HepG2 (cell line): Measurements from ENCODE around the gene KIAA0825. TPM values are rescaled to one million over a fixed set of nuclear protein-coding genes. Genes with fewer than 3 reads are reported as not detected.

Source experiments
- ATAC-seq: fragments of 200-7000 bp; cut with Tn5 transposase; 3 replicates; pipeline ENCODE4 v1.9.1; 2020; ENCODE audit warnings: mild to moderate bottlenecking, moderate library complexity
- BruUV-seq: library from RNA; stranded (reverse); fragments of 400-500 nt; replicated peaks from 2 replicates; lab custom pipeline; 2021; lab: Mats Ljungman, UMichigan
- CTCF ChIA-PET: fragments of 300-600 bp; formaldehyde crosslinking; extraction: SDS; loops from one replicate; lab custom pipeline; 2021; ENCODE audit warnings: low total read pairs, inconsistent platforms, low intra/inter-chr PET ratio; lab: Yijun Ruan, JAX
- POLR2A ChIA-PET: fragments of 350-600 bp; sonication (Branson Sonifier 250); formaldehyde crosslinking; loops from one replicate; lab custom pipeline; 2020; ENCODE audit warnings: antibody characterized with exemption, inconsistent platforms; lab: Yijun Ruan, JAX
- DNase-seq: peaks from one replicate; pipeline ENCODE4 v3.0.0-alpha.2; 2015; ENCODE audit warnings: low spot score
- FAIRE-seq: peaks from 3 replicates; lab custom pipeline; 2011; peaks lifted over from hg19 to GRCh38; lab: Jason Lieb, UNC
- H2AFZ ChIP-seq: one replicate; pipeline ENCODE4 v1.6.1; 2011; ENCODE audit warnings: low read length, inconsistent platforms
- H3K27ac ChIP-seq: fragments of 300-600 bp; 3 replicates; pipeline ENCODE4 v1.8.0; 2011; ENCODE audit warnings: mixed run types, mild to moderate bottlenecking, mixed read lengths, low read length, inconsistent platforms; ENCODE audit not compliant: insufficient read depth; ENCODE audit errors: extremely low read length
- H3K27me3 ChIP-seq, 2 experiments: fragments of 200-600 bp in 1 of 2; 2 replicates in 1 of 2; 3 replicates in 1 of 2; pipeline versions ENCODE4 v1.6.0 to v1.8.0; 2011; ENCODE audit warnings: low read length in 2 of 2, mild to moderate bottlenecking in 2 of 2, moderate library complexity in 2 of 2, inconsistent platforms in 1 of 2; ENCODE audit not compliant: insufficient read depth in 2 of 2, control insufficient read depth in 1 of 2
- H3K36me3 ChIP-seq, 2 experiments: fragments of 200-600 bp in 1 of 2; replicated peaks in 1 of 2; 2 replicates in 1 of 2; 3 replicates in 1 of 2; pipeline versions ENCODE4 v1.5.1 to v1.8.0; 2011; ENCODE audit warnings: low read length in 2 of 2, inconsistent platforms in 1 of 2; ENCODE audit not compliant: insufficient read depth in 2 of 2, control insufficient read depth in 1 of 2
- H3K4me1 ChIP-seq: 2 replicates; pipeline ENCODE4 v1.5.1; 2012; ENCODE audit warnings: low read length, inconsistent platforms; ENCODE audit not compliant: insufficient read depth
- H3K4me2 ChIP-seq: 2 replicates; pipeline ENCODE4 v1.6.0; 2011; ENCODE audit warnings: low read depth, low read length, inconsistent platforms
- H3K4me3 ChIP-seq, 3 experiments: fragments of 200-600 bp in 1 of 3; sonication (generic), shearing (Covaris generic) in 1 of 3; replicated peaks in 1 of 3; 2 replicates each; pipeline ENCODE4 v1.5.1; 2011 to 2016; ENCODE audit warnings: low read length in 3 of 3, inconsistent platforms in 2 of 3, low read depth in 2 of 3, mild to moderate bottlenecking in 2 of 3, control low read depth in 1 of 3, mixed read lengths in 1 of 3; ENCODE audit not compliant: insufficient read depth in 1 of 3
- H3K79me2 ChIP-seq: one replicate; pipeline ENCODE4 v1.6.1; 2011; ENCODE audit warnings: low read length, inconsistent platforms; ENCODE audit not compliant: insufficient read depth
- H3K9ac ChIP-seq: 2 replicates; pipeline ENCODE4 v1.6.0; 2011; ENCODE audit warnings: mild to moderate bottlenecking, low read depth, low read length, inconsistent platforms; ENCODE audit not compliant: insufficient read depth
- H3K9me3 ChIP-seq: 2 replicates; pipeline ENCODE4 v1.5.1; 2012; ENCODE audit warnings: mild to moderate bottlenecking, low read length
- H4K20me1 ChIP-seq: 2 replicates; pipeline ENCODE4 v1.6.0; 2011; ENCODE audit warnings: inconsistent platforms, mild to moderate bottlenecking, low read length, moderate library complexity; ENCODE audit not compliant: insufficient read depth
- ARNT ChIP-seq: fragments of 450-650 bp; IDR thresholded peaks from 2 replicates; pipeline ENCODE4 v1.6.1; 2017
- CAMTA2 ChIP-seq: sonication (generic); formaldehyde crosslinking; IDR thresholded peaks from 2 replicates; pipeline ENCODE4 v1.4.0; 2020; ENCODE audit warnings: mild to moderate bottlenecking, missing genetic modification reagents, borderline replicate concordance
- GFI1 ChIP-seq: sonication (generic); formaldehyde crosslinking; IDR thresholded peaks from 2 replicates; pipeline ENCODE4 v1.5.0; 2020; ENCODE audit warnings: missing genetic modification reagents, mild to moderate bottlenecking, borderline replicate concordance
- HMG20B ChIP-seq: conservative IDR thresholded peaks from 2 replicates; pipeline ENCODE4 v1.6.1; 2016; ENCODE audit warnings: missing genetic modification reagents, missing compliant biosample characterization
- MEIS2 ChIP-seq: sonication (generic); formaldehyde crosslinking; IDR thresholded peaks from 2 replicates; pipeline ENCODE4 v1.9.0; 2021; ENCODE audit warnings: mild to moderate bottlenecking, missing genetic modification reagents
- NCOR1 ChIP-seq: fragments of 200-600 bp; sonication (generic); IDR thresholded peaks from 2 replicates; pipeline ENCODE4 v1.7.0; 2017; ENCODE audit warnings: antibody characterized with exemption, low read length, borderline replicate concordance
- ZKSCAN8 ChIP-seq: IDR thresholded peaks from 2 replicates; pipeline ENCODE4 v1.6.1; 2016; ENCODE audit warnings: borderline replicate concordance, missing genetic modification reagents, missing compliant biosample characterization
- ZNF17 ChIP-seq: sonication (generic); formaldehyde crosslinking; IDR thresholded peaks from 2 replicates; pipeline ENCODE4 v1.5.0; 2020; ENCODE audit warnings: mild to moderate bottlenecking, missing genetic modification reagents
- ZNF530 ChIP-seq: sonication (generic); formaldehyde crosslinking; IDR thresholded peaks from 2 replicates; pipeline ENCODE4 v1.5.0; 2020; ENCODE audit warnings: low read depth, mild to moderate bottlenecking, missing genetic modification reagents
- ZNF572 ChIP-seq: sonication (generic); formaldehyde crosslinking; IDR thresholded peaks from 2 replicates; pipeline ENCODE4 v1.5.1; 2020; ENCODE audit warnings: mild to moderate bottlenecking, missing genetic modification reagents
- ZNF782 ChIP-seq: sonication (generic); formaldehyde crosslinking; IDR thresholded peaks from 2 replicates; pipeline ENCODE4 v1.4.0; 2020; ENCODE audit warnings: missing genetic modification reagents, mild to moderate bottlenecking, borderline replicate concordance
- WGBS: methylation state at CpG from one replicate; pipeline ENCODE4 v1.1.6; 2017; ENCODE audit warnings: low lambda C conversion rate; 5-methylcytosine and 5-hydroxymethylcytosine counted together
- in situ Hi-C: cut with HindIII; loops from 2 replicates; pipeline ENCODE4 v1.10.0; 2017; ENCODE audit warnings: low pct_unique_long_range_greater_than_20kb; ENCODE audit not compliant: extremely low pct_ligation_motif_present
- intact Hi-C: fragments of 100-400 bp; cut with micrococcal nuclease; formaldehyde crosslinking; loops from one replicate; pipeline ENCODE4 v1.10.0; 2022; ENCODE audit not compliant: unreplicated experiment
- polyA plus RNA-seq, 8 experiments: library from polyadenylated mRNA; depleted of rRNA in 3 of 8; stranded (reverse) in 7 of 8; unstranded in 1 of 8; fragments of >200 nt; fragmentation: Illumina TruSeq in 4 of 8; extraction: Trizol in 4 of 8; gene quantifications; 2 replicates each; pipeline versions ENCODE4 v1.2.1 to v1.2.3, GENCODE V29; 2011 to 2016; ENCODE audit warnings: low read depth in 4 of 8, missing spikeins in 1 of 8, mixed read lengths in 1 of 8; ENCODE audit not compliant: insufficient read depth in 1 of 8
- total RNA-seq, 5 experiments: library from RNA; depleted of rRNA; stranded (reverse); fragments of >200 nt; fragmentation: Illumina TruSeq; extraction: Trizol; gene quantifications; 2 replicates each; pipeline ENCODE4 v1.2.3, GENCODE V29; 2016; ENCODE audit warnings: low read depth in 1 of 5
- TF ChIP-seq, protein P1 (sequence below): sonication (generic); formaldehyde crosslinking; IDR thresholded peaks from 2 replicates; pipeline ENCODE4 v1.5.0; 2020; ENCODE audit warnings: missing genetic modification reagents
- TF ChIP-seq, protein P2 (sequence below): sonication (generic); formaldehyde crosslinking; IDR thresholded peaks from 2 replicates; pipeline ENCODE4 v1.5.0; 2020; ENCODE audit warnings: missing genetic modification reagents, mild to moderate bottlenecking, borderline replicate concordance

Gene KIAA0825
- total and polyA plus RNA-seq, 2 of the 13 experiments (the other 11 are each of a cell fraction or from before 2014, with no cell fraction given), result 0.05 to 0.51 TPM

DNA sequence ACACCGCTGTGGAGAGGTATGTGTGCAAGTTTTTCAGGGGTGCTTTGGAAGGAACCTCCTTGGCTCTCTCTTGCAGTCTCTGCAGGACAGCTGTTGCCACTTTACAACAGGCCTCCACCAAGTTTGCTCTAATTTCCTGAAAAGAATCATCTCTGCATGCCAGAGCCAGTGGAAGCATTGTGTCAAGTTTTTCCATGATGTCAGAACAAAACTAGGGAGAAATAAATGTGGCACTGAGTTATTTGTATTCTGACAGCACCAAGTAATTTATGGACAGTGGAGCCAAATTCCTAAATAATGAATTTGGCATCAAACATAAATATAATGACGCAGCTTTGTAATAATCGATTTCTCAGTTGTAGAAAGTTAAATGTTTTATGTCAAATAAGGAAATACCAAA lies 146.9 kb downstream of the KIAA0825 start:
- FAIRE-seq (no peak), ATAC-seq (no peak), DNase-seq (no peak)
- Histone ChIP-seq H4K20me1 (no peaks in the 10 kb centered on the region), H3K4me1 (no peaks in the 10 kb centered on the region), H3K79me2 (no peaks in the 10 kb centered on the region), H3K9me3 (no peaks in the 10 kb centered on the region), H3K27ac (no peak overlapping the region), H3K9ac (no peak overlapping the region), H3K4me2 (no peak overlapping the region), H2AFZ (no peak overlapping the region), H3K36me3 (no peaks in the 10 kb centered on the region), H3K4me3 (no peak overlapping the region), H3K27me3 (no peaks in the 10 kb centered on the region)
- ChIA-PET POLR2A (no interaction called here), CTCF (no interaction called here)
- in situ Hi-C loops, result no loop called here
- no peak for TF ChIP-seq ZNF782
- TF ChIP-seq HMG20B (CRISPR knock-in tag), result no peak
- TF ChIP-seq ARNT, result no peak
- TF ChIP-seq ZNF530 (CRISPR knock-in tag), result no peak
- no peak for TF ChIP-seq ZNF572
- TF ChIP-seq, protein P1, sequence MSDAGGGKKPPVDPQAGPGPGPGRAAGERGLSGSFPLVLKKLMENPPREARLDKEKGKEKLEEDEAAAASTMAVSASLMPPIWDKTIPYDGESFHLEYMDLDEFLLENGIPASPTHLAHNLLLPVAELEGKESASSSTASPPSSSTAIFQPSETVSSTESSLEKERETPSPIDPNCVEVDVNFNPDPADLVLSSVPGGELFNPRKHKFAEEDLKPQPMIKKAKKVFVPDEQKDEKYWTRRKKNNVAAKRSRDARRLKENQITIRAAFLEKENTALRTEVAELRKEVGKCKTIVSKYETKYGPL (CRISPR knock-in tag), result no peak
- no peak for TF ChIP-seq ZNF17 (CRISPR knock-in tag)
- no peak for TF ChIP-seq GFI1 (CRISPR knock-in tag)
- TF ChIP-seq ZKSCAN8, result no peak
- no peak for TF ChIP-seq CAMTA2 (CRISPR knock-in tag)
- WGBS, result 33% methylated on average over 3 of the region's 3 CpGs
- intact Hi-C loops, result no loop called here
- BruUV-seq, result no TSS peak

DNA sequence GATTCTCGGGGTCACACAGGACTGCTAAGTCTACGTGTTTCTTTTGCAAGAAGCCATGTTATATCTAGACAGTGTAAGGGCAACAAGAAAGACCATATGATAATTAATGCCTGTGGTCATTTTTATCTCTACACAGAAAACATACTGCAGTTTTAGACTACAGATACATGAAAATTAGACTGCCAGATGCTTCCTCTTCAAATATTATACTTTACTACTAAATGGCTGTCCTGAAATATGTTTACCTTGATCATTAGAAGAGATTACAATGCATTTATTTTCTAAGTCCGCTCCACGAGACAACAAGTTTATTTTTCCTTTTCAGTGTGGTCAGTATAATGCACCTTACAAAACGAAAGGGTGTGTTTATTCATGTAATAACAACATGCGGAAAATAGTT lies 147.6 kb downstream of the KIAA0825 start:
- in situ Hi-C loops (no loop called here), intact Hi-C loops (no loop called here)
- no peak overlapping the region for H3K4me3 ChIP-seq
- no peak overlapping the region for H3K27ac ChIP-seq
- ATAC-seq (no peak), FAIRE-seq (no peak), DNase-seq (no peak)
- no peaks in the 10 kb centered on the region for H3K36me3 ChIP-seq
- WGBS, result 12% methylated on average over 6 of the region's 6 CpGs
- H4K20me1 ChIP-seq, result no peaks in the 10 kb centered on the region
- no peaks in the 10 kb centered on the region for H3K27me3 ChIP-seq
- ChIA-PET CTCF (no interaction called here), POLR2A (no interaction called here)
- H3K9ac ChIP-seq, result no peak overlapping the region
- H3K79me2 ChIP-seq, result no peaks in the 10 kb centered on the region
- H3K4me2 ChIP-seq, result no peak overlapping the region
- BruUV-seq, result no TSS peak
- no peaks in the 10 kb centered on the region for H3K9me3 ChIP-seq
- TF ChIP-seq, protein P2, sequence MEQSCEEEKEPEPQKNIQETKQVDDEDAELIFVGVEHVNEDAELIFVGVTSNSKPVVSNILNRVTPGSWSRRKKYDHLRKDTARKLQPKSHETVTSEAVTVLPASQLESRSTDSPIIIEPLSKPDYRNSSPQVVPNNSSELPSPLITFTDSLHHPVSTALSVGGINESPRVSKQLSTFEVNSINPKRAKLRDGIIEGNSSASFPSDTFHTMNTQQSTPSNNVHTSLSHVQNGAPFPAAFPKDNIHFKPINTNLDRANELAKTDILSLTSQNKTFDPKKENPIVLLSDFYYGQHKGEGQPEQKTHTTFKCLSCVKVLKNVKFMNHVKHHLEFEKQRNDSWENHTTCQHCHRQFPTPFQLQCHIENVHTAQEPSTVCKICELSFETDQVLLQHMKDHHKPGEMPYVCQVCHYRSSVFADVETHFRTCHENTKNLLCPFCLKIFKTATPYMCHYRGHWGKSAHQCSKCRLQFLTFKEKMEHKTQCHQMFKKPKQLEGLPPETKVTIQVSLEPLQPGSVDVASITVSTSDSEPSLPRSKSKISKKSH, result no peak
- TF ChIP-seq MEIS2 (CRISPR knock-in tag) (no peak), NCOR1 (no peak)
- no peaks in the 10 kb centered on the region for H3K4me1 ChIP-seq
- H2AFZ ChIP-seq, result no peak overlapping the region
